NB4 (cell line): ENCODE measurements around the gene SLC23A1.

Experiments used
- MYC ChIP-seq: IDR thresholded peaks from 2 replicates; pipeline ENCODE4 v1.6.1; 2011; ENCODE audit warnings: low read depth, low read length
- POLR2A ChIP-seq: IDR thresholded peaks from 2 replicates; pipeline ENCODE4 v1.6.1; 2011; ENCODE audit warnings: mild to moderate bottlenecking; ENCODE audit not compliant: insufficient read length; ENCODE audit errors: extremely low read depth
- TF ChIP-seq, protein P1 (sequence below): IDR thresholded peaks from 2 replicates; pipeline ENCODE4 v1.6.1; 2011; ENCODE audit warnings: low read depth, low read length
- TF ChIP-seq, protein P2 (sequence below): IDR thresholded peaks from one replicate; pipeline ENCODE4 v1.5.1; 2012; ENCODE audit warnings: low read depth, low read length

- TF ChIP-seq, protein P1, sequence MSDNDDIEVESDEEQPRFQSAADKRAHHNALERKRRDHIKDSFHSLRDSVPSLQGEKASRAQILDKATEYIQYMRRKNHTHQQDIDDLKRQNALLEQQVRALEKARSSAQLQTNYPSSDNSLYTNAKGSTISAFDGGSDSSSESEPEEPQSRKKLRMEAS, result no peak
- TF ChIP-seq, protein P2, sequence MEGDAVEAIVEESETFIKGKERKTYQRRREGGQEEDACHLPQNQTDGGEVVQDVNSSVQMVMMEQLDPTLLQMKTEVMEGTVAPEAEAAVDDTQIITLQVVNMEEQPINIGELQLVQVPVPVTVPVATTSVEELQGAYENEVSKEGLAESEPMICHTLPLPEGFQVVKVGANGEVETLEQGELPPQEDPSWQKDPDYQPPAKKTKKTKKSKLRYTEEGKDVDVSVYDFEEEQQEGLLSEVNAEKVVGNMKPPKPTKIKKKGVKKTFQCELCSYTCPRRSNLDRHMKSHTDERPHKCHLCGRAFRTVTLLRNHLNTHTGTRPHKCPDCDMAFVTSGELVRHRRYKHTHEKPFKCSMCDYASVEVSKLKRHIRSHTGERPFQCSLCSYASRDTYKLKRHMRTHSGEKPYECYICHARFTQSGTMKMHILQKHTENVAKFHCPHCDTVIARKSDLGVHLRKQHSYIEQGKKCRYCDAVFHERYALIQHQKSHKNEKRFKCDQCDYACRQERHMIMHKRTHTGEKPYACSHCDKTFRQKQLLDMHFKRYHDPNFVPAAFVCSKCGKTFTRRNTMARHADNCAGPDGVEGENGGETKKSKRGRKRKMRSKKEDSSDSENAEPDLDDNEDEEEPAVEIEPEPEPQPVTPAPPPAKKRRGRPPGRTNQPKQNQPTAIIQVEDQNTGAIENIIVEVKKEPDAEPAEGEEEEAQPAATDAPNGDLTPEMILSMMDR, result no peak
- TF ChIP-seq POLR2A (no peak), MYC (no peak)
Measured at GRCh38 chr5:139403418-139403786, 20.3 kb upstream of the SLC23A1 start.
